ENCODE measurements around the gene HMCN1. TPM values are rescaled to one million over a fixed set of nuclear protein-coding genes. Genes with fewer than 3 reads are reported as not detected.

The HMCN1 gene
- polyA plus RNA-seq, 1 experiment, result 20.9 TPM

DNA sequence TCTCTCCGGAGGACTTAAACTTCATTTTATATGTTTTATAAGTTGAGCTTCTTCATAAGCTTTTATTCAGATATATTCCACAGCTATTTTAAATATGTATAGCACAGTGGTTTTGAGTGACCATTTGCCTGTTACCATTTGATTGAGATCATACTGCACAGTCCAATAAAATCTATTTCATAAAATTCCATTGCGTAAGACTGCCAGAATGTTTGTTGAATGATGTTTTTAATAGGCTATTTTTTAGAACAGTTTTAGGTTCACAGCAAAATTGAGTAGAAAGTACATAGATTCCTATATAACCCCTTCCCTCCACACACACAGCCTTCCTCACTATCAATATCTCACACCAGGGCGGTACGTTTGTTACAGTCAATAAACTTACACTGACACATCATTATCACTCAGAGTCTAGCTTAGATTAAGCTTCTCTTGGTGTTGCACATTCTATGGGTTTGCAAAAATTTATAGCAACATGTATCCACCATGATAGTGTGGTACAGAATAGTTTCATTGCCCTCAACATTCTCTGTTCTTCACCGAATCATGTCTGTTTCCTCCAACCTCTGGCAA, 433.0 kb downstream of the HMCN1 start:
- Histone ChIP-seq H3K27ac (ENCODE audit: low read depth, low read length) (no peak overlapping the region), H3K4me3 (ENCODE audit: low read depth, low read length) (no peak overlapping the region), H3K9me3 (ENCODE audit: control insufficient read depth, insufficient read depth, low read length) (peaks cover 4% of the 10 kb centered on the region), H3K27me3 (ENCODE audit: control insufficient read depth, insufficient read depth, low read length) (no peaks in the 10 kb centered on the region)
- ChIA-PET CTCF (interaction anchor here (2.2 kb wide), 1 partner anchor 11 kb away, joined by 7 read pairs; no protein-coding TSS in a partner anchor), POLR2A (no interaction called here)
- TF ChIP-seq, protein P1, sequence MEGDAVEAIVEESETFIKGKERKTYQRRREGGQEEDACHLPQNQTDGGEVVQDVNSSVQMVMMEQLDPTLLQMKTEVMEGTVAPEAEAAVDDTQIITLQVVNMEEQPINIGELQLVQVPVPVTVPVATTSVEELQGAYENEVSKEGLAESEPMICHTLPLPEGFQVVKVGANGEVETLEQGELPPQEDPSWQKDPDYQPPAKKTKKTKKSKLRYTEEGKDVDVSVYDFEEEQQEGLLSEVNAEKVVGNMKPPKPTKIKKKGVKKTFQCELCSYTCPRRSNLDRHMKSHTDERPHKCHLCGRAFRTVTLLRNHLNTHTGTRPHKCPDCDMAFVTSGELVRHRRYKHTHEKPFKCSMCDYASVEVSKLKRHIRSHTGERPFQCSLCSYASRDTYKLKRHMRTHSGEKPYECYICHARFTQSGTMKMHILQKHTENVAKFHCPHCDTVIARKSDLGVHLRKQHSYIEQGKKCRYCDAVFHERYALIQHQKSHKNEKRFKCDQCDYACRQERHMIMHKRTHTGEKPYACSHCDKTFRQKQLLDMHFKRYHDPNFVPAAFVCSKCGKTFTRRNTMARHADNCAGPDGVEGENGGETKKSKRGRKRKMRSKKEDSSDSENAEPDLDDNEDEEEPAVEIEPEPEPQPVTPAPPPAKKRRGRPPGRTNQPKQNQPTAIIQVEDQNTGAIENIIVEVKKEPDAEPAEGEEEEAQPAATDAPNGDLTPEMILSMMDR (IDR thresholded peaks at IDR 0.05; ENCODE audit: low read depth, low read length), result no peak
- no peak for DNase-seq (ENCODE audit: low read depth, low spot score)

DNA sequence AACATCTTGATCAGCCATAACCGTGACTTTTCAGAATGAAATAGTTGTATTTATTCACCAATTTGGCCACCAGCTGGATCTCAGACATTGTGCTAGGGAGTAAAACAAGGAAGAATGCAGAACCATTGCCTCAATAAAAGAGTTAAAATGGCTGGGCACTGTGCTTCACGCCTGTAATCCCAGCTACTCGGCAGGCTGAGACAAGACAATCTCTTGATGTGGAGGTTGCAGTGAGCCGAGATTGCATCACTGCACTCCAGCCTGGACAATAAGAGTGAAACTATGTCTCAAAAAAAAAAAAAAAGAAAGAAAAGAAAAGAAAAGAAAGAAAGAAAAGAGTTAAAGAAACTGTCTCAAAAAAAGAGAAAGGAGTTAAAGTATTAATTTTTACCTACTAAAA, 441.4 kb downstream of the HMCN1 start:
- H3K27ac ChIP-seq (ENCODE audit: low read depth, low read length), result no peak overlapping the region
- H3K27me3 ChIP-seq (ENCODE audit: control insufficient read depth, insufficient read depth, low read length), result no peaks in the 10 kb centered on the region
- no peak overlapping the region for H3K4me3 ChIP-seq (ENCODE audit: low read depth, low read length)
- no peaks in the 10 kb centered on the region for H3K9me3 ChIP-seq (ENCODE audit: control insufficient read depth, insufficient read depth, low read length)
- POLR2A ChIA-PET, result no interaction called here
- TF ChIP-seq, protein P1 (IDR thresholded peaks at IDR 0.05; ENCODE audit: low read depth, low read length), result no peak
- DNase-seq (ENCODE audit: low read depth, low spot score), result no peak
- CTCF ChIA-PET, result no interaction called here

DNA sequence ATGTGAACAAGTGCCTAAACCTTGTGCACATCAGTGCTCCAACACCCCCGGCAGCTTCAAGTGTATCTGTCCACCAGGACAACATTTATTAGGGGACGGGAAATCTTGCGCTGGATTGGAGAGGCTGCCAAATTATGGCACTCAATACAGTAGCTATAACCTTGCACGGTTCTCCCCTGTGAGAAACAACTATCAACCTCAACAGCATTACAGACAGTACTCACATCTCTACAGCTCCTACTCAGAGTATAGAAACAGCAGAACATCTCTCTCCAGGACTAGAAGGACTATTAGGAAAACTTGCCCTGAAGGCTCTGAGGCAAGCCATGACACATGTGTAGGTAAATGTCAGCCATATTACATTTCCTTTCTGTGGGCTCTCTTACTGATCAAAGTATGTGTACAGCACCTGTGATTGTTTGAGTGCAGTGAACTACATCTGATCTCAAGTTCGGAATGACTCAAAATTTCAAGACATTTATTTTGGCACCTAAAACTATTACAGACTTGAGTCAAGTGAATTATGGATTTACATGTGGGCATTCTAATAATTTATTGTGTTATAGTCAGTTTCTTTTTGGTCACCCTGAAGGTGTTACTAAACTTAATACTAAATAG, 444.3 kb downstream of the HMCN1 start:
- Histone ChIP-seq H3K9me3 (ENCODE audit: control insufficient read depth, insufficient read depth, low read length) (no peaks in the 10 kb centered on the region), H3K27ac (ENCODE audit: low read depth, low read length) (no peak overlapping the region), H3K27me3 (ENCODE audit: control insufficient read depth, insufficient read depth, low read length) (no peaks in the 10 kb centered on the region), H3K4me3 (ENCODE audit: low read depth, low read length) (no peak overlapping the region)
- POLR2A ChIA-PET, result no interaction called here
- no peak for DNase-seq (ENCODE audit: low read depth, low spot score)
- CTCF ChIA-PET, result interaction anchor here (0.5 to 1.1 kb wide), 2 partner anchors 23 to 334 kb away, joined by 3 to 4 read pairs; no protein-coding TSS in a partner anchor
- TF ChIP-seq, protein P1 (IDR thresholded peaks at IDR 0.05; ENCODE audit: low read depth, low read length), result no peak

DNA sequence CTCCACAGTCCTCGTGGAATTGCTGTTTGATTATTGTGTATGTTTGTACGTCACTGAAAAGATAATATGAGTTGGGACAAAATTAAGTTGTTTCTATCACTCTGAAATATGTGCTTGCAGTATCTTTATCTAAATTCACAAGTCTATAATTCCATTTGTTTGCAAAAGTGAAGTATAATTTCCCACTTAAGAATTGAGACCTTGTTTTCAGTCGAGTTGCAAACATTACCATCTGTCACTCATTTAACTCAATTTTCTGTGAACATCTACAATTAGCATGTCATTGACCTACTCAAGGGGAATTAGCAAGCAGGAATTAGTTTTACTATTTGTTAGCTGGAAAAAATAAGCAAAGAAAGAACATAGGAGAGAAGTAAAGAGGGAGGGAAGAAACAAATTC, 445.0 kb downstream of the HMCN1 start:
- H3K9me3 ChIP-seq (ENCODE audit: control insufficient read depth, insufficient read depth, low read length), result no peaks in the 10 kb centered on the region
- H3K27ac ChIP-seq (ENCODE audit: low read depth, low read length), result no peak overlapping the region
- CTCF ChIA-PET, result interaction anchor here (1.1 kb wide), 1 partner anchor 23 kb away, joined by 4 read pairs; no protein-coding TSS in a partner anchor
- TF ChIP-seq, protein P1 (IDR thresholded peaks at IDR 0.05; ENCODE audit: low read depth, low read length), result no peak
- H3K4me3 ChIP-seq (ENCODE audit: low read depth, low read length), result no peak overlapping the region
- no peaks in the 10 kb centered on the region for H3K27me3 ChIP-seq (ENCODE audit: control insufficient read depth, insufficient read depth, low read length)
- POLR2A ChIA-PET, result no interaction called here
- no peak for DNase-seq (ENCODE audit: low read depth, low spot score)

DNA sequence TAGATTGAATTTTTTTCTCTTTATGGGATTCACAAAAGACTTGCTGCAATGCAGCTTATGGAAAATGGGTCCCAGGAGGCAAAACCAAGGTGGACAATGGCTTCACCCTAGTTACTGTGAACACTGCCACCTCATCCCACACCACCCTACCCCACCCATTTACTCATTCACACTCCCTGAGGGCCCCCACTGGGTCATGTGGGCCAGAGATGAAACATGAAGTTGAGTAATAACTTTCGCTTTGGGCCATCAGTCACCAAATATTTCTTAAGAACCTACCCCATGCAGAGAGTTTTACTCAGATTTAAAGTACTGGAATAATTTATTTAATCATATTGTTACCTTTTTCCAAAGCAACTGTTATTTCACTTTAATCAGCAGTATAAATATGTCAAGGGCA, 449.0 kb downstream of the HMCN1 start:
- TF ChIP-seq, protein P1 (IDR thresholded peaks at IDR 0.05; ENCODE audit: low read depth, low read length), result no peak
- ChIA-PET POLR2A (no interaction called here), CTCF (no interaction called here)
- DNase-seq (ENCODE audit: low read depth, low spot score), result no peak
- Histone ChIP-seq H3K4me3 (ENCODE audit: low read depth, low read length) (no peak overlapping the region), H3K27ac (ENCODE audit: low read depth, low read length) (no peak overlapping the region), H3K9me3 (ENCODE audit: control insufficient read depth, insufficient read depth, low read length) (no peaks in the 10 kb centered on the region), H3K27me3 (ENCODE audit: control insufficient read depth, insufficient read depth, low read length) (no peaks in the 10 kb centered on the region)
